ENCODE results near the gene GOLGA1. TPM values are rescaled to one million over a fixed set of nuclear protein-coding genes. Genes with fewer than 3 reads are reported as not detected.

Gene GOLGA1
- total and polyA plus RNA-seq, 12 donors, result 6.8 to 26.0 (median 18.3) TPM

- ATAC-seq (no peak), DNase-seq (no peak)
- Histone ChIP-seq H3K4me3 (no peak overlapping the region), H3K9me3 (no peaks in the 10 kb centered on the region), H3K4me1 (peaks cover 9 to 43% (median 37%) of the 10 kb centered on the region in 9 donors), H3K36me3 (peaks cover 0 to 51% (median 36%) of the 10 kb centered on the region in 9 donors), H3K27ac (no peak overlapping the region), H3K27me3 (no peaks in the 10 kb centered on the region)
- intact Hi-C loops (cut with DNase I), result loop anchor here in 2 of 10 donors (10.0 kb wide), 2 partner anchors 286 to 516 kb away; partner anchors contain the start of gene SCAI (in 1 of the 2)
- 67 to 70% methylated on average over 9 of the region's 9 CpGs for WGBS, 2 donors
- TF ChIP-seq, protein P1, sequence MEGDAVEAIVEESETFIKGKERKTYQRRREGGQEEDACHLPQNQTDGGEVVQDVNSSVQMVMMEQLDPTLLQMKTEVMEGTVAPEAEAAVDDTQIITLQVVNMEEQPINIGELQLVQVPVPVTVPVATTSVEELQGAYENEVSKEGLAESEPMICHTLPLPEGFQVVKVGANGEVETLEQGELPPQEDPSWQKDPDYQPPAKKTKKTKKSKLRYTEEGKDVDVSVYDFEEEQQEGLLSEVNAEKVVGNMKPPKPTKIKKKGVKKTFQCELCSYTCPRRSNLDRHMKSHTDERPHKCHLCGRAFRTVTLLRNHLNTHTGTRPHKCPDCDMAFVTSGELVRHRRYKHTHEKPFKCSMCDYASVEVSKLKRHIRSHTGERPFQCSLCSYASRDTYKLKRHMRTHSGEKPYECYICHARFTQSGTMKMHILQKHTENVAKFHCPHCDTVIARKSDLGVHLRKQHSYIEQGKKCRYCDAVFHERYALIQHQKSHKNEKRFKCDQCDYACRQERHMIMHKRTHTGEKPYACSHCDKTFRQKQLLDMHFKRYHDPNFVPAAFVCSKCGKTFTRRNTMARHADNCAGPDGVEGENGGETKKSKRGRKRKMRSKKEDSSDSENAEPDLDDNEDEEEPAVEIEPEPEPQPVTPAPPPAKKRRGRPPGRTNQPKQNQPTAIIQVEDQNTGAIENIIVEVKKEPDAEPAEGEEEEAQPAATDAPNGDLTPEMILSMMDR (IDR thresholded peaks at IDR 0.05), result no peak
Measured at GRCh38 chr9:124858330-124859046, 82.4 kb downstream of the GOLGA1 start.

- H3K4me3 ChIP-seq, result no peak overlapping the region
- 87 to 90% methylated on average over 24 of the region's 24 CpGs for WGBS, 2 donors
- no peaks in the 10 kb centered on the region for H3K27me3 ChIP-seq
- H3K9me3 ChIP-seq, result no peaks in the 10 kb centered on the region
- peaks cover 10 to 44% (median 32%) of the 10 kb centered on the region in 9 donors for H3K4me1 ChIP-seq
- intact Hi-C loops (cut with DNase I), result loop anchor here in 2 of 10 donors (10.0 kb wide), 2 partner anchors 287 to 517 kb away; partner anchors contain the start of gene SCAI (in 1 of the 2)
- H3K36me3 ChIP-seq, result peaks cover 0 to 51% (median 36%) of the 10 kb centered on the region in 9 donors
- ATAC-seq, result no peak
- H3K27ac ChIP-seq, result no peak overlapping the region
- TF ChIP-seq, protein P1 (IDR thresholded peaks at IDR 0.05), result no peak
- DNase-seq, result no peak
Measured at GRCh38 chr9:124857533-124858162, 83.2 kb downstream of the GOLGA1 start.

DNA sequence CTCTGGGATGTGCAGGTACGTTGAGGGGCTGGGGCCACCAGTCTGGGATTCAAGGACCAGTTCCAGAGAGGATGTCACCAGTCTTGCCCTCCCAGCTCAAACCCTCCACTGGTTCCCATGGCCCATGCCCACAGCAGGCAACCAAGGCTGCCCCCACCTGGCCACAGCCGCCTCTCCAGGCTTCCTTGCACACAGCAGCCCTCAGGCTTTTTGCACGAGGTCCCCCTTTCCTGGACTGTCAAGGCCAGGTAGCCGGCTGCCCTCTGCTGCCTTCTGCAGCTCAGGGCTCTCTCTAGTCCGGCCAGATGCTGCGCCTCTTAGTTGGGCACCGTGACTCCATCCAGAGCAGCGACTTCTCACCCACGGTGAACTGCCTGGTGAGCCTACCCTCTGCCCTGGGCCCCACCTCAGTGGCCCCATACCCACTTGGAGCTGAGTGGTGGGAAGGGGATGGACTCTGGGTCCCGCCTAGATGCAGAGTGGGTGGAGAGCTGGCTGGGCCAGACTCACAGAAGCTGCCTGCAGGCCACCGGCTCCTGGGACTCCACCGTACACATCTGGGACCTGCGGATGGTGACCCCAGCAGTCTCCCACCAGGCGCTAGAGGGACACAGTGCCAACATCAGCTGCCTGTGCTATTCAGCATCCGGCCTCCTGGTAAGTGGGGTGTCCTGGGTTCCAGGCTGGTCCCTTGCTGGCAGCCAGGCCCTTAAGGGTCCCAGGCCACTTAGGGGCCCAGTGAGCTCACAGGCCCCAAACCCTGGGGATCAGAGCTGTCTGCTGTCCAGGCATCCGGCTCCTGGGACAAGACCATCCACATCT lies 84.7 kb downstream of the GOLGA1 start:
- H3K27ac ChIP-seq, result no peak overlapping the region
- TF ChIP-seq, protein P1 (IDR thresholded peaks at IDR 0.05), result peak in 4 of 9 donors; percentile 22 to 34 (median 30)
- 62 to 66% methylated on average over 15 to 16 of the region's 16 CpGs for WGBS, 2 donors
- H3K9me3 ChIP-seq, result no peaks in the 10 kb centered on the region
- intact Hi-C loops (cut with DNase I), result loop anchor here in 3 of 10 donors (2.0 to 10.0 kb wide), 3 partner anchors 83 to 519 kb away; partner anchors contain the start of gene SCAI (in 1 of the 3)
- H3K4me1 ChIP-seq, result peaks cover 20 to 52% (median 39%) of the 10 kb centered on the region in 9 donors
- ATAC-seq (no peak), DNase-seq (no peak)
- H3K36me3 ChIP-seq, result peaks cover 0 to 51% (median 36%) of the 10 kb centered on the region in 9 donors
- H3K4me3 ChIP-seq, result no peak overlapping the region
- no peaks in the 10 kb centered on the region for H3K27me3 ChIP-seq

DNA sequence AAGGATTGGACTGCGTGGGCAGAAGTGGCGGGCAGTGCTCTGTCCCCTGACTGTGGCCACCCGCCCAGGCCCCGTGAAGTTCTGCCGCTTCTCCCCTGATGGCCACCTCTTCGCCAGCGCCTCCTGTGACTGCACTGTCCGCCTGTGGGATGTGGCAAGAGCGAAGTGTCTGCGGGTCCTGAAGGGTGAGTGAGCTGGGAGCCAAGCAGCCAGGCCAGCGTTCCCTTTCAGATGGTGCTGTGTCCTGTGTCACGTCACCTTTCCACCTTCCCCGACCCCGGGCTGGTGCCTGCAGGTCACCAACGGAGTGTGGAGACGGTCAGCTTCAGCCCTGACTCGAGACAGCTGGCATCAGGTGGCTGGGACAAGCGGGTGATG lies 85.3 kb downstream of the GOLGA1 start:
- peaks cover 14 to 52% (median 37%) of the 10 kb centered on the region in 9 donors for H3K4me1 ChIP-seq
- H3K4me3 ChIP-seq, result no peak overlapping the region
- ATAC-seq, result no peak
- no peaks in the 10 kb centered on the region for H3K9me3 ChIP-seq
- intact Hi-C loops (cut with DNase I), result loop anchor here in 3 of 10 donors (2.0 to 10.0 kb wide), 3 partner anchors 83 to 519 kb away; partner anchors contain the start of gene SCAI (in 1 of the 3)
- DNase-seq, result no peak
- TF ChIP-seq, protein P1 (IDR thresholded peaks at IDR 0.05), result no peak
- no peaks in the 10 kb centered on the region for H3K27me3 ChIP-seq
- H3K27ac ChIP-seq, result no peak overlapping the region
- WGBS, 2 donors, result 85 to 88% methylated on average over 18 of the region's 18 CpGs
- peaks cover 0 to 46% (median 35%) of the 10 kb centered on the region in 9 donors for H3K36me3 ChIP-seq
